SK-N-SH (cell line): ENCODE data around the gene C16orf54.
A peak's percentile ranks its signal among the peaks of the same experiment; 100 is the strongest.

ENCODE experiments used
- CTCF ChIP-seq: fragments of 200-600 bp; sonication (generic); IDR thresholded peaks from 2 replicates; pipeline ENCODE4 v1.6.1; 2017; ENCODE audit warnings: antibody characterized with exemption, mild to moderate bottlenecking, moderate library complexity
- EZH2phosphoT487 ChIP-seq: fragments of 200-600 bp; sonication (generic); IDR thresholded peaks from 2 replicates; pipeline ENCODE4 v1.6.1; 2017; ENCODE audit warnings: low read depth, mixed run types, mild to moderate bottlenecking, antibody characterized with exemption, moderate library complexity, borderline replicate concordance
- FOSL2 ChIP-seq: IDR thresholded peaks from 2 replicates; pipeline ENCODE4 v1.4.0; 2012; ENCODE audit warnings: low read depth, mild to moderate bottlenecking, moderate library complexity, borderline replicate concordance
- JUND ChIP-seq: IDR thresholded peaks from 2 replicates; pipeline ENCODE4 v1.4.0; 2012
- POLR2AphosphoS5 ChIP-seq: IDR thresholded peaks from 2 replicates; pipeline ENCODE4 v1.6.1; 2012; ENCODE audit warnings: low read depth, low read length
- RAD21 ChIP-seq: IDR thresholded peaks from 2 replicates; pipeline ENCODE4 v1.6.1; 2012; ENCODE audit warnings: mild to moderate bottlenecking, low read length
- RXRA ChIP-seq: IDR thresholded peaks from 2 replicates; pipeline ENCODE4 v1.4.0; 2012; ENCODE audit warnings: low read depth, mild to moderate bottlenecking, borderline replicate concordance
- SIN3A ChIP-seq: IDR thresholded peaks from 2 replicates; pipeline ENCODE4 v1.6.1; 2012; ENCODE audit warnings: low read depth, mild to moderate bottlenecking, low read length, moderate library complexity, borderline replicate concordance
- TCF12 ChIP-seq: IDR thresholded peaks from 2 replicates; pipeline ENCODE4 v1.4.0; 2012
- USF2 ChIP-seq: fragments of 150-350 bp; IDR thresholded peaks from 2 replicates; pipeline ENCODE4 v1.6.1; 2017; ENCODE audit warnings: antibody characterized with exemption, low read length, low read depth, borderline replicate concordance
- YY1 ChIP-seq: IDR thresholded peaks from 2 replicates; pipeline ENCODE4 v1.4.0; 2012; ENCODE audit warnings: low read depth, mild to moderate bottlenecking

DNA sequence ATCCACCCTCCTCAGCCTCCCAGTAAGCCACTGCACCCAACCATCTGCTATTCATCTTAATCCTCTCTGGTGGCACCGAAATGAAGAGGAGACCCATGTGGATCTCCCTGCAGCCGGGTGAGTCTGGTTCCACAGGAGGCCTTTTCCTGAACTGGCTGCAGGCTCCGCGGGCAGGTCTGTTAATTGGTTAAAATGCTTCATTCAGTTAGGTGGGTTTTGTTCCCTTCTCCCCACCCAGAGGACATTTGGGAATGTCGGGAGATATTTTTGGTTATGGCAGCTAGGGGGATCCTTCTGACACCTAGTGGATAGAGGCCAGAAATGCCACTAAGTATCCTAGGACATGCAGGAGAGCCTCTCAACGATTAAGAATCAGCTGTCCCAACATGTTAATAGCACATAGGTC, 16.7 kb downstream of the C16orf54 start:
- TF ChIP-seq JUND = no peak
- TF ChIP-seq YY1 = no peak
- TF ChIP-seq USF2 = no peak
- peak; percentile 71 for TF ChIP-seq CTCF
- no peak for TF ChIP-seq EZH2phosphoT487
- TF ChIP-seq RXRA = no peak
- no peak for TF ChIP-seq TCF12
- no peak for TF ChIP-seq SIN3A
- TF ChIP-seq RAD21 = peak; percentile 72
- TF ChIP-seq FOSL2 = no peak
- TF ChIP-seq POLR2AphosphoS5 = no peak
